HCT116 (cell line): Measurements from ENCODE around the gene HIP1. TPM values are rescaled to one million over a fixed set of nuclear protein-coding genes. Genes with fewer than 3 reads are reported as not detected.
"Not testable (repeated sequence)": the region's sequence is repeated elsewhere in the genome, so short reads cannot be mapped to it uniquely, and the experiment has no call there.

Source experiments
- ATAC-seq: fragments of 200-7000 bp; cut with Tn5 transposase; 2 replicates; pipeline ENCODE4 v1.9.1; 2020; ENCODE audit warnings: mild to moderate bottlenecking, moderate library complexity
- BruUV-seq: library from RNA; stranded (reverse); fragments of 400-500 nt; replicated peaks from 2 replicates; lab custom pipeline; 2021; lab: Mats Ljungman, UMichigan
- CTCF ChIA-PET: fragments of 300-600 bp; sonication (Branson Sonifier 250); formaldehyde crosslinking; loops from one replicate; lab custom pipeline; 2021; ENCODE audit warnings: antibody characterized with exemption; lab: Charles Lee
- POLR2A ChIA-PET: fragments of 300-600, 350-600 bp; sonication (Branson Sonifier 250); formaldehyde crosslinking; loops from one replicate; lab custom pipeline; 2021; ENCODE audit warnings: antibody characterized with exemption; lab: Charles Lee
- RAD21 ChIA-PET, 2 experiments: fragments of 300-600 bp; sonication (Branson Sonifier 250); formaldehyde crosslinking; loops; one replicate each; lab custom pipeline; 2023; ENCODE audit warnings: low total read pairs in 2 of 2; ENCODE audit not compliant: uncharacterized antibody in 2 of 2, unreplicated experiment in 2 of 2, low non-redundant PET in 1 of 2; lab: Charles Lee
- DNase-seq: peaks from one replicate; pipeline ENCODE4 v3.0.0-alpha.2; 2010; ENCODE audit warnings: low read depth, low spot score
- H2AFZ ChIP-seq: fragments of 200-600 bp; shearing (Covaris generic), sonication (generic); 2 replicates; pipeline ENCODE4 v1.6.1; 2017; ENCODE audit warnings: low read depth, mixed run types, mixed read lengths, antibody characterized with exemption, low read length; ENCODE audit not compliant: poor library complexity, severe bottlenecking
- H3K27ac ChIP-seq: 2 replicates; pipeline ENCODE4 v1.5.1; 2012; ENCODE audit warnings: low read depth, low read length
- H3K27me3 ChIP-seq: fragments of 200-600 bp; sonication (generic); 2 replicates; pipeline ENCODE4 v1.6.1; 2016; ENCODE audit warnings: mixed run types, low read length, mixed read lengths; ENCODE audit not compliant: insufficient read depth
- H3K36me3 ChIP-seq, 2 experiments: fragments of 200-500 bp in 1 of 2; fragments of 200-600 bp in 1 of 2; sonication (Bioruptor generic) in 1 of 2; sonication (generic) in 1 of 2; 2 replicates each; pipeline versions ENCODE4 v1.5.1 to v1.6.1; 2014 to 2016; ENCODE audit warnings: low read length in 2 of 2, inconsistent platforms in 1 of 2, mixed read lengths in 1 of 2, mixed run types in 1 of 2; ENCODE audit not compliant: insufficient read depth in 2 of 2, control insufficient read depth in 1 of 2
- H3K4me1 ChIP-seq, 2 experiments: fragments of 200-600 bp in 1 of 2; sonication (generic) in 1 of 2; 2 replicates each; pipeline versions ENCODE4 v1.5.1 to v1.6.1; 2012 to 2017; ENCODE audit warnings: low read length in 2 of 2, inconsistent platforms in 1 of 2, mild to moderate bottlenecking in 1 of 2, mixed read lengths in 1 of 2, mixed run types in 1 of 2, moderate library complexity in 1 of 2; ENCODE audit not compliant: insufficient read depth in 2 of 2, control insufficient read depth in 1 of 2
- H3K4me2 ChIP-seq: fragments of 200-600 bp; sonication (generic); 2 replicates; pipeline ENCODE4 v1.6.1; 2017; ENCODE audit warnings: mixed run types, low read length, mixed read lengths
- H3K4me3 ChIP-seq, 2 experiments: fragments of 200-600 bp in 1 of 2; sonication (generic) in 1 of 2; replicated peaks in 1 of 2; 2 replicates each; pipeline ENCODE4 v1.5.1; 2011 to 2016; ENCODE audit warnings: low read length in 2 of 2, control low read depth in 1 of 2, low read depth in 1 of 2, mild to moderate bottlenecking in 1 of 2, mixed read lengths in 1 of 2, mixed run types in 1 of 2
- H3K79me2 ChIP-seq: fragments of 200-600 bp; sonication (generic); 2 replicates; pipeline ENCODE4 v1.6.1; 2017; ENCODE audit warnings: mild to moderate bottlenecking, mixed run types, low read length, moderate library complexity, mixed read lengths; ENCODE audit not compliant: insufficient read depth
- H3K9ac ChIP-seq: fragments of 200-600 bp; sonication (generic); 2 replicates; pipeline ENCODE4 v1.6.1; 2016; ENCODE audit warnings: low read length, mixed read lengths
- H3K9me2 ChIP-seq: fragments of 200-600 bp; sonication (generic), shearing (Covaris generic); 2 replicates; pipeline ENCODE4 v1.6.1; 2017; ENCODE audit warnings: mixed run types, mild to moderate bottlenecking, moderate library complexity; ENCODE audit not compliant: insufficient read depth
- H3K9me3 ChIP-seq, 2 experiments: fragments of 200-500 bp in 1 of 2; fragments of 200-600 bp in 1 of 2; sonication (Bioruptor generic) in 1 of 2; sonication (generic) in 1 of 2; 2 replicates each; pipeline ENCODE4 v1.6.1; 2014 to 2017; ENCODE audit warnings: low read length in 2 of 2, mixed read lengths in 2 of 2, inconsistent platforms in 1 of 2, low read depth in 1 of 2, mild to moderate bottlenecking in 1 of 2, mixed run types in 1 of 2, moderate library complexity in 1 of 2; ENCODE audit not compliant: control insufficient read depth in 1 of 2, insufficient read depth in 1 of 2
- H4K20me1 ChIP-seq: fragments of 200-600 bp; sonication (generic), shearing (Covaris generic); 2 replicates; pipeline ENCODE4 v1.6.1; 2017; ENCODE audit warnings: mixed run types, mild to moderate bottlenecking, moderate library complexity; ENCODE audit not compliant: insufficient read depth
- ATF3 ChIP-seq: IDR thresholded peaks from 2 replicates; pipeline ENCODE4 v1.6.1; 2012
- CTCF ChIP-seq, 3 experiments: fragments of 200-600 bp in 1 of 3; sonication (generic) in 1 of 3; IDR thresholded peaks in 2 of 3; conservative IDR thresholded peaks in 1 of 3; 2 replicates each; pipeline ENCODE4 v1.5.1; 2012 to 2017; ENCODE audit warnings: low read depth in 2 of 3, low read length in 2 of 3, antibody characterized with exemption in 1 of 3, borderline replicate concordance in 1 of 3, control low read depth in 1 of 3, mild to moderate bottlenecking in 1 of 3, mixed read lengths in 1 of 3, mixed run types in 1 of 3, moderate library complexity in 1 of 3; ENCODE audit not compliant: insufficient read depth in 1 of 3
- EGR1 ChIP-seq: IDR thresholded peaks from 2 replicates; pipeline ENCODE4 v1.6.1; 2012; ENCODE audit warnings: low read depth
- ELF1 ChIP-seq: IDR thresholded peaks from 2 replicates; pipeline ENCODE4 v1.6.1; 2012; ENCODE audit warnings: low read depth, borderline replicate concordance
- EZH2 ChIP-seq: fragments of 200-600 bp; sonication (generic); IDR thresholded peaks from 2 replicates; pipeline ENCODE4 v1.6.1; 2017; ENCODE audit warnings: antibody characterized with exemption, mixed run types
- POLR2A ChIP-seq: IDR thresholded peaks from 2 replicates; pipeline ENCODE4 v1.7.0; 2011; ENCODE audit warnings: borderline replicate concordance; ENCODE audit not compliant: insufficient read depth, insufficient read length; ENCODE audit errors: extremely low read depth
- ZNF274 ChIP-seq: fragments of 200-500 bp; sonication (Bioruptor generic); IDR thresholded peaks from 2 replicates; pipeline ENCODE4 v1.6.1; 2014; ENCODE audit warnings: mild to moderate bottlenecking, low read depth, low read length, inconsistent platforms
- intact Hi-C: fragments of 100-400 bp; cut with micrococcal nuclease; formaldehyde crosslinking; loops from 2 replicates; pipeline ENCODE4 v1.10.0; 2022
- total RNA-seq: library from RNA; stranded (reverse); gene quantifications from one replicate; pipeline ENCODE4 v1.2.1, GENCODE V29; 2021; ENCODE audit not compliant: unreplicated experiment

HIP1 gene
- total RNA-seq, 1 experiment from 2014 or later = 22.1 TPM

- not testable (repeated sequence) for H3K9me2 ChIP-seq, H4K20me1 ChIP-seq, DNase-seq, H3K9me3 ChIP-seq, H3K4me2 ChIP-seq, H3K4me3 ChIP-seq, BruUV-seq, ATAC-seq, H3K79me2 ChIP-seq, H3K4me1 ChIP-seq, H3K27me3 ChIP-seq, H2AFZ ChIP-seq, H3K27ac ChIP-seq, H3K36me3 ChIP-seq, H3K9ac ChIP-seq
- RAD21 ChIA-PET = interaction anchor here in 1 of 2 experiments (1.0 kb wide), 1 partner anchor 258 kb away, joined by 6 read pairs; no protein-coding TSS in a partner anchor
- intact Hi-C loops = loop anchor here (1.0 to 10.0 kb wide), 2 partner anchors 146 to 263 kb away; no protein-coding TSS in a partner anchor
- POLR2A ChIA-PET = interaction anchor here (0.6 kb wide), 1 partner anchor 154 kb away, joined by 3 read pairs; no protein-coding TSS in a partner anchor
- CTCF ChIA-PET = interaction anchor here (0.6 to 1.1 kb wide), 7 partner anchors 12 to 684 kb away, joined by 3 to 15 read pairs (median 4); no protein-coding TSS in a partner anchor
Measured at GRCh38 chr7:75761801-75762200, 23.1 kb upstream of the HIP1 start.

- H3K9me2 ChIP-seq = no peaks in the 10 kb centered on the region
- BruUV-seq = no TSS peak
- intact Hi-C loops = loop anchor here (10.0 kb wide), 1 partner anchor 274 kb away; the partner anchor contains the start of gene POM121C
- no peaks in the 10 kb centered on the region for H3K9me3 ChIP-seq
- DNase-seq = no peak
- ATAC-seq = no peak
- H2AFZ ChIP-seq = no peak overlapping the region
- H3K79me2 ChIP-seq = no peaks in the 10 kb centered on the region
- H3K4me1 ChIP-seq = no peaks in the 10 kb centered on the region
- CTCF ChIA-PET = no interaction called here
- POLR2A ChIA-PET = no interaction called here
- H3K27ac ChIP-seq = no peak overlapping the region
- no peak for TF ChIP-seq EZH2
- TF ChIP-seq CTCF (IDR thresholded peaks at IDR 0.05 in 2 of 3, conservative IDR thresholded peaks at IDR 0.05 in 1 of 3; ENCODE audit: borderline replicate concordance in 1 of 3, insufficient read depth in 1 of 3, low read depth in 2 of 3, low read length in 2 of 3) = no peak
- no peak for TF ChIP-seq ELF1
- no peak for TF ChIP-seq ZNF274
- TF ChIP-seq POLR2A = no peak
- no peak for TF ChIP-seq ATF3
- TF ChIP-seq EGR1 = no peak
- TF ChIP-seq, all 23 proteins: peak for 0
- Histone ChIP-seq H3K4me3 (no peak overlapping the region), H3K4me2 (no peak overlapping the region), H3K36me3 (no peaks in the 10 kb centered on the region), H3K9ac (no peak overlapping the region), H4K20me1 (no peaks in the 10 kb centered on the region), H3K27me3 (no peaks in the 10 kb centered on the region)
- RAD21 ChIA-PET = no interaction called here
Measured at GRCh38 chr7:75758491-75758890, 19.8 kb upstream of the HIP1 start.
